ENCODE results near the gene NUDCD3.

DNA sequence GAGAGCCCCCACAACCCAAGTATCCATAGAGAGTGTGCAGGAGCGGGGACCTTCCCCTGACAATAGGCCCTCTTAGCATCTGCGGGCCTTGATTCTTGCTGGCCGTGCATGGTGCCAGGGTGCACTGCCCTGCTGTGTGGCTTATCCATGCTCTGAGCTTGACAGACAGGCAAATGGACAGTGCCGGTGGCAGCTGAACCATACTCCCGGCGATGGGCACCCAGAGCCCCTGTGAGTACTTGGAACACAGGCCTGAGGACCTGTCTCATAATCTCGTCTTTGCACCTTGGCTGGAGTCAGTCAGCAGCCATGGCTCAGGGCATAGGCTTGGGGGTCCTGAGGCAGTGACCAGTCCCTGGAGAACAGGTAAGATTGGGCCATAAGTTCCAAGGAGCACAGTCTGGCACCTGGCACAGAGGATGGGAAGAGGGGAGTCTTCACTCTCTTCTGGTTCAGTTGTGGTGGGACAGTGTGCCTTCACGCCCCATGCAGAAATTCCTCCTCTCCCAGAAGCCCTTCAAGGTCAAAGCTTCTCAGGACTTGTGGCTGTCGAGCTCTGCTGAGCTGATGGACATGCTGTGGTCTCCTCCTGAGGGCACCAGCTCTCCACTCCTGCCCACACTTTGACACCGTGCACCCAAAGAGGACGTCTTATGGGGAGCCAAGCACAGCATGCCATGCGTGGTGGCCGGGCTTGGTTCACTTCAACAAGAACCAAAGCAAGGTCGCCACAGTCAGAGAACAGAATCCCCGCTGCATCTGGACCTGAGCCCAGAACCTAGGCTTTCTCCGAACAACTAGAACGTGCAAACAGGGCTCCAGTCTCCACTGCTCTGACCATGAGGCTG, 105.6 kb downstream of the NUDCD3 start:
- TF ChIP-seq POLR2A (IDR thresholded peaks at IDR 0.05): no peak
- TF ChIP-seq, protein P1, sequence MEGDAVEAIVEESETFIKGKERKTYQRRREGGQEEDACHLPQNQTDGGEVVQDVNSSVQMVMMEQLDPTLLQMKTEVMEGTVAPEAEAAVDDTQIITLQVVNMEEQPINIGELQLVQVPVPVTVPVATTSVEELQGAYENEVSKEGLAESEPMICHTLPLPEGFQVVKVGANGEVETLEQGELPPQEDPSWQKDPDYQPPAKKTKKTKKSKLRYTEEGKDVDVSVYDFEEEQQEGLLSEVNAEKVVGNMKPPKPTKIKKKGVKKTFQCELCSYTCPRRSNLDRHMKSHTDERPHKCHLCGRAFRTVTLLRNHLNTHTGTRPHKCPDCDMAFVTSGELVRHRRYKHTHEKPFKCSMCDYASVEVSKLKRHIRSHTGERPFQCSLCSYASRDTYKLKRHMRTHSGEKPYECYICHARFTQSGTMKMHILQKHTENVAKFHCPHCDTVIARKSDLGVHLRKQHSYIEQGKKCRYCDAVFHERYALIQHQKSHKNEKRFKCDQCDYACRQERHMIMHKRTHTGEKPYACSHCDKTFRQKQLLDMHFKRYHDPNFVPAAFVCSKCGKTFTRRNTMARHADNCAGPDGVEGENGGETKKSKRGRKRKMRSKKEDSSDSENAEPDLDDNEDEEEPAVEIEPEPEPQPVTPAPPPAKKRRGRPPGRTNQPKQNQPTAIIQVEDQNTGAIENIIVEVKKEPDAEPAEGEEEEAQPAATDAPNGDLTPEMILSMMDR (IDR thresholded peaks at IDR 0.05): no peak

Measured in uterus (tissue), 2 donors.